ENCODE data around the gene SENP3.

Gene SENP3

DNA sequence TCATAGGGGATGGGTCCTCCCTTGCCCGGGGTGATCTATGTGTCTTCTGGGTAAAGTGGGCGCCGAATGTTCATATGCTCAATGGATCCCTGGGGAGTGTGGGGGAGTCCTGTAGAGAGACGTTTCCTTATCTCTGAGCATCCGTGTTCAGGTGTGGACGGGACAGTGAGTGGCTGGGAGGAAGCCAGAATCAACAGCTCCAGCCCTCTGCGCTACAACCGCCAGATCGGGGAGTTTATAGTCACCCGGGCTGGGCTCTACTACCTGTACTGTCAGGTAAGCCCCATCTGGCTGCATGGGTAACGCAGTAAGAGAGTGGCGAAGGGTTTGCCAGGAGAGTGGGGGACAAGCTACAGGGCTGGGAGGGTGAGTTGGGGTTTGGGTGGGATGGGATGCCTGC lies 5.1 kb upstream of the SENP3 start:
- DNase-seq, result no peak

DNA sequence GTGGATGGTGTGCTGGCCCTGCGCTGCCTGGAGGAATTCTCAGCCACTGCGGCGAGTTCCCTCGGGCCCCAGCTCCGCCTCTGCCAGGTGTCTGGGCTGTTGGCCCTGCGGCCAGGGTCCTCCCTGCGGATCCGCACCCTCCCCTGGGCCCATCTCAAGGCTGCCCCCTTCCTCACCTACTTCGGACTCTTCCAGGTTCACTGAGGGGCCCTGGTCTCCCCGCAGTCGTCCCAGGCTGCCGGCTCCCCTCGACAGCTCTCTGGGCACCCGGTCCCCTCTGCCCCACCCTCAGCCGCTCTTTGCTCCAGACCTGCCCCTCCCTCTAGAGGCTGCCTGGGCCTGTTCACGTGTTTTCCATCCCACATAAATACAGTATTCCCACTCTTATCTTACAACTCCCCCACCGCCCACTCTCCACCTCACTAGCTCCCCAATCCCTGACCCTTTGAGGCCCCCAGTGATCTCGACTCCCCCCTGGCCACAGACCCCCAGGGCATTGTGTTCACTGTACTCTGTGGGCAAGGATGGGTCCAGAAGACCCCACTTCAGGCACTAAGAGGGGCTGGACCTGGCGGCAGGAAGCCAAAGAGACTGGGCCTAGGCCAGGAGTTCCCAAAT lies 4.5 kb upstream of the SENP3 start:
- DNase-seq, result no peak

- no peak for DNase-seq
Observed at GRCh38 chr17:7557775-7558543, 3.8 kb upstream of the SENP3 start.

DNA sequence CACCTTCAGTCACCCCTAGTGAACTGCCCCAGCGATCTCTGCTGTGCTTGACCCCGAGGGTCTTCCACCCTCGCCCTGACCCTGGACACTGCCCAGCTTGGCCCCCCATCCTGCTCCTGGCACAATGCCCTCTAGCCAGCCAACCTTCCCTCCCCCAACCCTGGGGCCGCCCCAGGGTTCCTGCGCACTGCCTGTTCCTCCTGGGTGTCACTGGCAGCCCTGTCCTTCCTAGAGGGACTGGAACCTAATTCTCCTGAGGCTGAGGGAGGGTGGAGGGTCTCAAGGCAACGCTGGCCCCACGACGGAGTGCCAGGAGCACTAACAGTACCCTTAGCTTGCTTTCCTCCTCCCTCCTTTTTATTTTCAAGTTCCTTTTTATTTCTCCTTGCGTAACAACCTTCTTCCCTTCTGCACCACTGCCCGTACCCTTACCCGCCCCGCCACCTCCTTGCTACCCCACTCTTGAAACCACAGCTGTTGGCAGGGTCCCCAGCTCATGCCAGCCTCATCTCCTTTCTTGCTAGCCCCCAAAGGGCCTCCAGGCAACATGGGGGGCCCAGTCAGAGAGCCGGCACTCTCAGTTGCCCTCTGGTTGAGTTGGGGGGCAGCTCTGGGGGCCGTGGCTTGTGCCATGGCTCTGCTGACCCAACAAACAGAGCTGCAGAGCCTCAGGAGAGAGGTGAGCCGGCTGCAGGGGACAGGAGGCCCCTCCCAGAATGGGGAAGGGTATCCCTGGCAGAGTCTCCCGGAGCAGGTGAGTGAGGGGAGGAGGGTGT lies 3.0 kb upstream of the SENP3 start, which contains the start of gene TNFSF13:
Gene TNFSF13 (plus strand): TSS at position 207 of the 776 bp plus-strand sequence. CDS start 290 bp downstream, at position 497.
- no peak for DNase-seq

GRCh38 chr17:7559320-7560171 lies 2.2 kb upstream of the SENP3 start:
- no peak for DNase-seq

- peak in 3 of 5 donors; percentile 44 to 60 (median 44) for DNase-seq
Observed at GRCh38 chr17:7560172-7561027, 1.3 kb upstream of the SENP3 start.

DNA sequence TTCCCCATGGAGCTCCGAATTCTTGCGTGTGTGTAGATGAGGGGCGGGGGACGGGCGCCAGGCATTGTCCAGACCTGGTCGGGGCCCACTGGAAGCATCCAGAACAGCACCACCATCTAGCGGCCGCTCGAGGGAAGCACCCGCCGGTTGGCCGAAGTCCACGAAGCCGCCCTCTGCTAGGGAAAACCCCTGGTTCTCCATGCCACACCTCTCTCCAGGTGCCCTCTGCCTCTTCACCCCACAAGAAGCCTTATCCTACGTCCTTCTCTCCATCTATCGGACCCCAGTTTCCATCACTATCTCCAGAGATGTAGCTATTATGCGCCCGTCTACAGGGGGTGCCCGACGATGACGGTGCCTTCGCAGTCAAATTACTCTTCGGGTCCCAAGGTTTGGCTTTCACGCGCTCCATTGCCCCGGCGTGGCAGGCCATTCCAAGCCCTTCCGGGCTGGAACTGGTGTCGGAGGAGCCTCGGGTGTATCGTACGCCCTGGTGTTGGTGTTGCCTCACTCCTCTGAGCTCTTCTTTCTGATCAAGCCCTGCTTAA lies 617 bp upstream of the SENP3 start:
- DNase-seq, result peak; percentile 68 to 82 (median 81)

- DNase-seq, result no peak
Observed at GRCh38 chr17:7562208-7562605, 488 bp downstream of the SENP3 start.

GRCh38 chr17:7563115-7563869 lies 1.6 kb downstream of the SENP3 start:
- DNase-seq, result no peak

- DNase-seq, result no peak
Observed at GRCh38 chr17:7569571-7569970, 7.9 kb downstream of the SENP3 start.

GRCh38 chr17:7570351-7570750 lies 8.6 kb downstream of the SENP3 start:
- no peak for DNase-seq

- DNase-seq, result no peak
Observed at GRCh38 chr17:7572338-7572587, 10.5 kb downstream of the SENP3 start.

GRCh38 chr17:7572588-7573323 lies 11.0 kb downstream of the SENP3 start:
- DNase-seq, result peak; percentile 99 to 100 (median 99)

DNA sequence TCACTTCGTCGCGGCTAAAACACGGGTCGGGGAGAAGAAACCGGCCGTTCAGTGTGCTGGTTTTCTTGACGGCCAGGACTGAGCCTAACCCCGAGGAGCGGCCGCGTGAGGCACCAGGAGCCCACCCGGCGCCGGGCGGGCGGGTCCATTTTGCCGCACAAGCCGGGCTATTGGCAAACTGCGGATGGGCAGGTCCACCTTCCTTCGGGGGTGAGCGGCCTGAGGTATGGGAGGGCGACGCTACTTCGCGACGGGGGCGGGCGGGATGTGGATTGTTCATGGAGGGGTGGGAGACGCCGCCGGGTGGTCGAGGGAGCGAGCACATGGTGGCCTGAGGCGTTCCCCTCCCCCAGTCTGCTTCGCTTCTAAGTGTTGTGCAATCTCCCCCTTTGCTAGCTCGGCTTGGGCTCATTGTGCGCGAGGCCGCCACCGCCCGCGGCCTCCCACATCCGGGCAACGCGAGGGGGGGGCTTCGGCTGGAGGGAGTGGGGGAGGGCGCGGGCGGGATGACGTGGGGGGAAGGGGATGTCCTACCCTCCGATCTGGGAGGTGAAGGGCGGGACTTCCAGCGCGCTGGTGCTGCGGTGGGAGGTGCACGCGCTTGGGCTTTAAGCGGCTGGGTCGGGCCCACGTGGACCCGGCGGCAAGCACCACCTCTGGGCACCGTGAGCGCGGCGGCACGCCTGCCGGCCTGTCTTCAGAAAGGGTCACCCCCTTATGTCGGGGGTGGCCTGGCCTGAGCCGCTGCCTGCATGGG lies 11.8 kb downstream of the SENP3 start:
- peak; percentile 86 to 96 (median 90) for DNase-seq

DNA sequence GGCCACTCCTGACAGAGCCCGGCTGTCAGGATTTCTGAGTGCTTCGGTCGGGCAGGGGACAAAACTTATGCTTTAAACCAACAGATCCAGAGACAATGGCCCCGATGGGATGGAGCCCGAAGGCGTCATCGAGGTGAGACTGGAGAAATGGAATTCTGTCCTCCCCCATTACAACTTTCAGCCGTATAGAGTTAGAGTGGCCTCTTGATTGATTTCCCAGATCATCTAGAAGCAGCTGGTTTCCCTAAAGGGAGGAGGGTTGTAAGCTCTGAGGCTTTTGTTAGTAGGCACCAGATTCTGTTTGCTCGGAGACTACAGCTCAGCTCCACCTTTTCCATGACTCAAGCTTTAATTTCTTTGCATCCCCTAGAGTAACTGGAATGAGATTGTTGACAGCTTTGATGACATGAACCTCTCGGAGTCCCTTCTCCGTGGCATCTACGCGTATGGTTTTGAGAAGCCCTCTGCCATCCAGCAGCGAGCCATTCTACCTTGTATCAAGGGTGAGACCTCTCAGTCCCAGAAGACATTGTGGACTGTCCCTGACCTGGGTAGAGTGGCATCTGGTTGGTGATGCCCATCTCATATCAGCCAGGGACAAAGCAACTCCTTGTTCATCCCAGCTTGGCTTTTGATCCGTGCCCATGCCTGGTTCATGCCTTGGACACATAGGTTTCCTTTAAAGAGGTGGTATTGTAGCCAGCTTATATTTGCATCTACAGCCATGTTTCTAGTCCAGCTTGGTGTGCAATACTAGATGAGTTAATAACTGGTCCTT lies 12.6 kb downstream of the SENP3 start:
- DNase-seq, result no peak

DNA sequence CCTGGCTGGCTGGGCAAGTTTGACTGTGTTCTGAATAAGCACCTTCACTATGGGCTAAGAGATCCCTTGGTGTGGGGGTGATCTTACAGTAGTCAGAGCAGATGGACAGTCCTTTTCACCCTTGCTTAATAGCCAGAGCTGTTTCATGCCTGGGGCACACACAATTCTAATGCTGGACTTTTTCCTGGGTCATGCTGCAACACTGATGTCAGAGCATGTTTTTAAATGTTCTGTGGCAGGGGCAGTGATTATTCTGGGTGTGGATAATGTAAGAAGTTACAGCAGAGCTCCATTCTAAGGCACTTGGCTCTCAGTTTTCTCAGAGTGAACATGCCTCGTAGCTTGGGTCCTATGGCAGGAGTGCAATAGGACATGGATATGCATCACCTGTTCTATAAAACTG lies 13.8 kb downstream of the SENP3 start:
- DNase-seq, result no peak

GRCh38 chr17:7575959-7576358 lies 14.2 kb downstream of the SENP3 start:
- DNase-seq, result no peak

- no peak for DNase-seq
Observed at GRCh38 chr17:7576432-7576937, 14.8 kb downstream of the SENP3 start.

Data from T-helper 1 cell (primary cell).